Hematopoietic multipotent progenitor cell treated with erythropoietin and hydrocortisone succinate and interleukin-3 and kit ligand, for 17 days (in vitro differentiated cells): ENCODE measurements around the gene GRB10.
A peak's percentile ranks its signal among the peaks of the same experiment; 100 is the strongest.

Experiments
- DNase-seq: peaks from one replicate; pipeline ENCODE4 v3.0.0-alpha.2; 2015; ENCODE audit warnings: low spot score

GRB10 gene

GRCh38 chr7:50718876-50719275 lies 63.8 kb downstream of the GRB10 start:
- DNase-seq: no peak

GRCh38 chr7:50718311-50718710 lies 64.4 kb downstream of the GRB10 start:
- no peak for DNase-seq

DNA sequence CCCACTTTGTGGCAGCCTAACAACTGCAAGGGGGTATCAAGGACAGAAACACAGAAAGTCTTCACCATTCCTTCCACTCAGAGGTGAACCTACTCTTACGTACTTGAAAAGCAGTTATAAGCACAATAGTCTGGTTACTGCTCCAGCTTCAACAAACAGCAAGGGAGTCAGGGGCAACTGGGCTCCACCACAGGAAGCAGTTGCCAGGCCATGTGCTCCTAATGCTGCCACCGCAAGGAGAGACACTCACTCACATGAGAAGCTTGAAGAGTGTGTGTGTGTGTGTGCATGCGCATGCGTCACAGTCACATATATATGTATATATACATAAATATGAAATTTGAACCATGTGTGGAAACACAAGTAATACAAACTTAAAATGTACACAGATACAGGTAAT lies 65.5 kb downstream of the GRB10 start:
- no peak for DNase-seq

- no peak for DNase-seq
These were observed 67.8 kb downstream of the GRB10 start for GRCh38 chr7:50714857-50715256.

DNA sequence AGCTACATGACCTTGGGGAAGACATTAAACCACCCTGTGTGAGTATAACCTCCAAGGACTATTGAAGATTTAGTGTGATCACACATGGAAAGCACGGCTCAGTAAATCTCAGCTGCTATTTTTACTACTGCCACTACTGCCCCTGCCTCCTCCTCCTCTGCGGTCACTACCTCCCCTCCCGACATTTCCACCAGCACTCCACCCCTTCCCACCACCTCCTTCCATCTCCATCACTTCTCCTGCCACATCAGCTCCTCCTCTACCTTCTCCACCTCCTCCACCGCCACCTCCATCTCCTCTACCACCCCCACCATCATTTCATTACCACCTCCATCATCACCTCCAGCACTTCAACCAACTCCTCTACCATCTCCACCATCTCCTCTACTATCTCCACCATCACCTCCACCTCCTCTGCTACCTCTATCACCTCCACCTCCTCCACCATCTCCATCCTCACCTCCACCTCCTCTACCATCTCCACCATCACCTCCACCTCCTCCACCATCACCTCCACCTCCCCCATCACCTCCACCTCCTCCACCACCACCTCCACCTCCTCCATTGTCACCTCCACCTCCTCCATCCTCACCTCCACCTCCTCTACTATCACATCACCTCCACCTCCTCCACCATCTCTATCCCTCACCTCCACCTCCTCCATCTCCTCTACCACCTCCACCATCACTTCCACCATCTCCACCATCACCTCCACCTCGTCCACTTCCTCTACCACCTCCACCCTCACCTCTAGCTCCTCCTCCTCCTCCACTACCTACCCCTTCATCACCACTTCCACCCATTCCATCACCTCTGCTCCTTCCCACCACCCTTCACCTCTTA lies 69.4 kb downstream of the GRB10 start:
- DNase-seq: no peak

DNA sequence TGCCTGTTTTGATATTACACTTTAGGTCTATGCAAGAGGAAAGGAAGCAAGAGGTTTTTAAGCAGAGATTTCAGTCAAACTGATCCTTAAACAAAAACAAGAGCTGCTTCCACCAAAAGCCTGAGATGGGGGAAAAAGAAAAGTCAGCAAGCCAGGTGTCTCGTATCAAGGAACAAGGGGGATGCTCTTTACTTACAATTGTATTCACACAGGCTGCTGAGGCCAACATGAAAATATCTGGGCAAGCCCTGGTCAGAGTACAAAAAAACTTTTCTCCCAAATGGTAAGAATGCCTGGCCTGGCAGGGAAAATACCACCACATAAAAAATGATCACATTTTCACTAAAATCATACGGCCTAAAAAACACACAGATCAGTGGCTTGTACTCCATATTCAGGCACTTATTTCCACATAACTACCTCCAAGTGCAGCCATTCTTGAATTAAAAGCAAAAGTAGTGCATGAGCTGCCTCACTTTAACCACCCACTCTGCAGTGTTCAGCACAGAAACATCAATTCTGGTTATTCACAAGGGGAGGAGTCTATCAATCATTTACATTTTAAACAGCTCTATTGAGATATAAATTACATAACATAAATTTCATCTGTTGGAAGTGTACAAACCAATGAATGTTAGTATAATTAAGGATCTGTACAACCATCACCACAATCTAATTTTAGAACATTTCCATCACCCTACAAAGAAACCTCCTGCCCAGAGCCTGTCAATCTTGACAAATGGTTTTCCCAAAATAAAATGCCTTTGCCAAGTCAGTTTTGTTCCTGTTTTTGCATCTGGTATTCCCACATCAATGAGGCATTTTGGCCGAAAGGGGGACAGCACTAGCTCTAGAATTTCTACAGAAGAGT lies 70.2 kb downstream of the GRB10 start:
- no peak for DNase-seq

DNA sequence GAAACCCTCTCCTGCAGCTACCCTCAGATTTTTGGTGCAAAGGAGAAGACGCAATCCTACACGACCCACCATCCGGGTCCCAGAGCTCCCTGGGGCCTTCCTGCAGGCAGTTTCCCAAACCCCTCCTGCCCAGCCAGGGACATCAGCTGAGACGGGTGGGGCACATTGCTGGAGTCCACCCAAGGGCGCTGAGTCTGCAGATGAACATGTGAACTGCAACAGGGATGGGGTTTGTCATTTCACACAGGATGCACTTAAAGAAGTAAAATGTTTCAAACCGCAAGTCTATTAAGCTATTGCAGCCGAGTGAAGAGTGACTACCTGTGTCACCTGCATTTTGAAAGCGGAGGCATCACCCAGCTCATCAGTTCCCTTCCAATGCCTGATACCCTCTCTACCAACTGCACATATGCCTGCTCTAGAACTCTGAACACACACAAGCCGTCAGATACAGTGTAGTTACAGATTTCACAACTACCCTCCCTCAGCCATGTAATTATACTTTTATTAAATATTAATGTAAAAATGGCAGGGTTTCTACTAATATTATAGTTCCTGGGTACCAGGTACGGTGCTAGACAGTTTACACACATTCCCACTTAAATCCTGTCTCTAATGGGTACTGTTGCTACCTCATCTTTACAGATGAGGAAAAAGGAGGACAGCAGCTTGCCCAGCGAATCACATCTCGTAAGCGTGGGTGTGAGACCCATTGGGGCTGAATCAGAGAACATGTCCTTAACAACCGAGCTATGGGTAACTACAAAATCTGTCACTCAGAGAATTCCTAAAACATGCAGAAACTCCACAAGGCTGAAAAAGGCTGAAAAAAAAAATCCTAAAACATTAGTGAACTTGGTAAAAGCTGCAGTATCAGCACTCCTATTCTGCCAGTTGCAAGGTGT lies 71.2 kb downstream of the GRB10 start:
- peak; percentile 71 for DNase-seq

DNA sequence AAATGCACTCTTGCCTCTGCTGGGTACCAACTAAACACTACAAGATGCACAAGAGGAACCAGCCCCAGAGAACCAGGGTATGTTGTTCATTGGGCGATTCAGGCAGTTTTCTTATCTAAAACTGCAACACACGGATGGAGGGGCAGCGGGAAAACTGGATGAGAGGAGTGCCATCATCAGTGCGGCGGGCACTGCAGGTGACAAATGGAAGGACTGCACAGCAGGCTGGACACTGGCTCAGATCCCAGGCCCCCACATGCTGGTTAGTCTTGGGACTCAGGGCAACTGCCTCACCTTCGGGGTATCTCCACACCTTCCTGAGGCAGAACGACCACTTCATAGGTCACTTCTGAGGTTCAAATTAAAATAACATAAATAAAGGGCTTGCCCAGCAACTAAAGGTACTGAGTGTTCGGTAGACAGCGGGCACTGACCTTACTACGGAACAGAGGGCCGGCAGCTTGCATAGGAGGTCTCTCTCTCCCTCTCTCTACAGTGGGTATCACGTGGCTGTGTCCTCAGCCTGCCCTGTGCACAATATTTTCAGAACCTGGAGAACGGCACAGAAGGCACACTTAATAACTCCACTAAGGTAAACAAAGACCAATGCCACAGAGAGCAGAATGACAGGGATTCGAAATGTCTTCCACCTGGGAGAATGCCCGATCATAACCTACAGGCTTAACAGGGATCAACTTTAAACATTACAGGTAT lies 72.1 kb downstream of the GRB10 start:
- DNase-seq: no peak

DNA sequence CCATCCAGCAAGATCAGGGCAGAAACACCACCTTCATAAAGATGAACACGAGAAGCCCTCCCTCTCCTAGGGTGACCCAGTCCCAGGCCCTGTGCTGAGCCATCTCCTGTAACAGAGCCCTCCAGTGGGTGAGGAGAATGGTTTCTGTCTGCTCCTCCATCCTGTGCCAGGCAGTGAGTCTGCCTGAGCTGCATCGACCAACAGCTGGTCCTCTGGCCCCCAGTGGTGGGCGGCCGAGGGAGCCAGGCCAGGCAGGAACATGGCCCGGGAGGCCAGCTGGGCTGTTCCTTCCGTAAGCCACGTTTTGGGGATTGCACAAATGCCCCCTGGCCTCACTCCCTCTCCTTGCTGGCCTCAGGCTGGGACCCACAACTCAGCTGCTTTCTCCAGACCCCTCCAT lies 73.5 kb downstream of the GRB10 start:
- no peak for DNase-seq

DNA sequence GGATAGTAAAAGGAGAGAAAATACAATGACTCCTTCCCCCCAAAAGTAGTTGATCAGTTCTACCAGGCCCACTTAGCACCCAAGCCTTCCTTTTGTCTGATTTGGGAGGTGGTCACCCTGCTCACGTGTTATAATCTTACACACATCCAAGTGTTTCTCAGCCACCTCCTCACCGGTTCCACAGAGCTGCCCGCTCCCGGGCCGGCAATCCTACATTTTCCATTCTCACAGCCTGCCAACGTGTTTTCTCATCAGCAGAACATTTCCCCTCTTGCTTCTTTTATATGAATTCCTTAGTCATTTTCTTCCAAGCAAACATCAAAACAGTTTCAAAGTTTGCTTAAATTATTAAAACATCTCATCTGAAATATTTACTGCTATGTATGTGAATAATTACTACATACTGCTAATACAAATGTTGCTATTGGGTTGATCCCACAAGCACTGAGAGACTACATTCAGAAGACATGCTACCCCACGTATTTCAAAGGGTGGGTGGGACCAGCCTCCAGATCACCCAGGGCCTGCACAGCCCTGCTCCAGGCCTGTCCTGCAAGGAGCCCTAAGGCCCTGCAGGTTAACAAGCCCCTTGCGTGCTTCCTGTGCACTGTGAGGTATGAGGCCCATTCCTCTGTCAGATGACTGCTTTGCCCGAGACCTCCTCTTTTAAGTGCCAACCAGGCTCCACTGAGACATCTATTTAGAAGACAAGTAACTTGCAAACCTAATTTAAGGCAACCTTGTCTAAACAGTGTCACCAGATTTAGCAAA lies 75.3 kb downstream of the GRB10 start:
- no peak for DNase-seq

- DNase-seq: no peak
These were observed 76.2 kb downstream of the GRB10 start for GRCh38 chr7:50706469-50706937.

DNA sequence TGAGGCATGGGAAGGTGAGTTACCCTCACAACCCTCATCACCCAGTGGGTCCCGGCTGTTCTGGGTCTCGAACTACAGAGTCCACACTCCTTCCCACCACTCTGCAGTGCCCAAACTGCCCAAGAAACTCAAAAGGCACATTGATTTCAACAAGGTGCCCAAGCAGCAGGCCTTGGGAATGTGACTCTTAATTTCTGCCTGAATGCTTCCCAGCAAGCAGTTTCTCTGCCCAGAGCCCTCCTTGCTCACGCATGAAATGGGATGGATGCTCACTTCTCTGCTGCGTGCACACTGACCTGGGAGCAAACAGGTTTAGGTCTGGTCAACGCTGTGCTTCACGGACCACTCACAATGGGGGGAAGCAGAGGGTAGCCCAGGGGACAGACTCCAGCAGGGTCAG lies 77.9 kb downstream of the GRB10 start:
- no peak for DNase-seq

GRCh38 chr7:50703654-50704053 lies 79.0 kb downstream of the GRB10 start:
- DNase-seq: no peak

GRCh38 chr7:50699143-50699542 lies 83.6 kb downstream of the GRB10 start:
- DNase-seq: no peak

DNA sequence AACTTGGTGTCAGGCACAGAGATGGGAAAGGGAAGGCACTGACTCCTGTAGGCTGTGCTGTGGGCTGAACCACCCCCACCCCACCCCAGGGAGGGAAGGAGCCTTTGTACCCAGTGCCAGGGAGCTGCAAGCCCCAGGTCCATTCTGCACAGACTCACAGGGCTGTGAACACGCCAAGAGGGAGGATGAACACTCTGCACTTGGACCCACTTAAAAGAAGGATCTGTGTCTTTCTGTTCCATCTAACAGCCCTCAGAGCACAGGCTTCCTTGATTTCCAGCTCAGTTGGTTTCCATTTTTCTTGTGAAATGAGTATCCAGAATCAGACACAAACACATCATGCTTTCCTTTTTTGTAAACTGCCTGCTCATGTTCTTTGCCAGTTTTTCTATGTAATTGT lies 84.9 kb downstream of the GRB10 start:
- no peak for DNase-seq

- peak; percentile 69 for DNase-seq
These were observed 85.7 kb downstream of the GRB10 start for GRCh38 chr7:50696810-50697582.

DNA sequence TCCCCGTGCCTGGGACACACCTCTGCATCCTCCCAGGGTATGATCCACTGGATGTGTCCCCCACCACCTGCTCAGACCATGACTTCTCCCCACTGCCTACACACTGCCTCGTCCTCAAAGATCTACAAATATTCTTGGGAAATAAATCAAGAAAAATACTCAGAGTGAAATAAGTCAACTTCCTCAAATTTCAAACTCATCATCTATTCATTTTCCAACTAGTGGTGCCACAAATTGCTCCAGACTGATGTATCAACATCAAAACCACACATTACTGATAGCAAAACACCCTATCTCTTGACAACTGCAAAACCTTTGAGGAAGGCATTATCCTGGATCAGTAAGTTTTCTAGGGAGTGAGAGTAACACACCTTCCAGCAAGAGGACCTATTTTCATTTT lies 87.7 kb downstream of the GRB10 start:
- DNase-seq: no peak

- no peak for DNase-seq
These were observed 89.1 kb downstream of the GRB10 start for GRCh38 chr7:50693455-50694130.

- DNase-seq: no peak
These were observed 92.1 kb downstream of the GRB10 start for GRCh38 chr7:50690541-50691011.
